HG03575 (cell line): ENCODE results near the gene GPC5.
"Not testable (repeated sequence)": the region's sequence is repeated elsewhere in the genome, so short reads cannot be mapped to it uniquely, and the experiment has no call there.

Source experiments
- ATAC-seq: cut with Tn5 transposase; IDR thresholded peaks from one replicate; pipeline ENCODE4 v1.9.1; 2021; ENCODE audit not compliant: unreplicated experiment, insufficient number of reproducible peaks, low FRiP score; ENCODE audit errors: extremely low read depth

The GPC5 gene

DNA sequence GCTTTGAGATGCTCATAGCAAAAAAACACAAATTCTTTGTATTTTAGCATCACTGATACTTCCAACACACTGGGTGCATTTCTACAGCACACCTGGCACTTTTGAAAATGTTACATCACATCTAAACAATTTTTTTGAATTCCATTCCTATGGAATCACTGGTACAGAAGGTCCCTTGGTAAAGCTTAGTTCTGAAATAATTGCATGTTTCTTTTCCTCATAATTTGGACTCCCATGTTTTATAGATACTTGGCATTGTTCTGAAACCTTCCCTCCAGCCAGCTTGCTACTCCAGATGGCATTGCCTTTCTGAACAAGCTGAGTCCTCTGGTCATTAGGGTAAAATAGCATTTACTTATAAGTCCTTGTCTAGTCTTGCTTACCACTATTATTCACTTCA lies 1346.8 kb downstream of the GPC5 start:
- ATAC-seq: no peak

DNA sequence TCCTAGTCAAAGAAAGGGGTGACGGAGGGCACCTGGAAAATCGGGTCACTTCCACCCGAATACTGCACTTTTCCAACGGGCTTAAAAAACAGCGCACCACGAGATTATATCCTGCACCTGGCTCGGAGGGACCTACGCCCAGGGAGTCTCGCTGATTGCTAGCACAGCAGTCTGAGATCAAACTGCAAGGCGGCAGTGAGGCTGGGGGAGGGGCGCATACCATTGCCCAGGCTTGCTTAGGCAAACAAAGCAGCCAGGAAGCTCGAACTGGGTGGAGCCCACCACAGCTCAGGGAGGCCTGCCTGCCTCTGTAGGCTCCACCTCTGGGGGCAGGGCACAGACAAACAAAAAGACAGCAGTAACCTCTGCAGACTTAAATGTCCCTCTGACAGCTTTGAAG lies 1354.3 kb downstream of the GPC5 start:
- ATAC-seq: not testable (repeated sequence)

DNA sequence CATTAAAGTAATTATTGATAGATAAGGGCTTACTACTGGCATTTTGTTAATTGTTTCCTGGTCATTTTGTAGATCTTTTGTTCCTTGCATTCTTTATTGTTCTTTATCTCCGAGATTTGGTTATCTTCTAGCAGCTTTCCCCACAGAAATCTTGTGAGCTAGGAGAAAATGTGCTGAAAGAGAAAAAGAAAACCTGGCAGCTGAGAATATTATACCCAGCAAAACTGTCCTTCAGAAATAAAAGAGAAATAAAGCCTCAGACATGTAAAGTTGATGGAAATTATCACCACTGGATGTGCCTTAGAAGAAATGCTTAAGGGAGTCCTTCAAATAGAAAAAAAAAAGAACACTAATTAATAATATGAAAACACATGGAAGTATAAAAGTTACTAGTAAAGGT lies 1363.3 kb downstream of the GPC5 start:
- no peak for ATAC-seq

DNA sequence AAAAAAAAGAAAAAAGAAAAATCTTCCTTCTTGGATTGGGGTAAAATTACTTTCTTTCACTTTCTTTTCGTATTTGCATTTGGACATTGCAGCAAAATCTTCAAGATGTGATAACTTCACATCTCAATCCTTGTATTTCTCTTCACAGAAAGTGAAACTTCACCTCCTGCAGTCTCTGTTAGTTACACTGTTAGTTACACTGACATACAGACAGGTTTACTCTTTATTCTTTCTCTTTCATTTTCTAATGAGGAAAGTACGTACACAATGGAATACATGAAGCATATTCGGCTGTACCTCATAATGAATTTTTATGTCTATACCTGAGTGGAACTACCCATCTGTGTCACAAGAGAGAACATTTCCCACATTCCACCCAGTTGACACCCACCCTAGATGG lies 1369.0 kb downstream of the GPC5 start:
- no peak for ATAC-seq

DNA sequence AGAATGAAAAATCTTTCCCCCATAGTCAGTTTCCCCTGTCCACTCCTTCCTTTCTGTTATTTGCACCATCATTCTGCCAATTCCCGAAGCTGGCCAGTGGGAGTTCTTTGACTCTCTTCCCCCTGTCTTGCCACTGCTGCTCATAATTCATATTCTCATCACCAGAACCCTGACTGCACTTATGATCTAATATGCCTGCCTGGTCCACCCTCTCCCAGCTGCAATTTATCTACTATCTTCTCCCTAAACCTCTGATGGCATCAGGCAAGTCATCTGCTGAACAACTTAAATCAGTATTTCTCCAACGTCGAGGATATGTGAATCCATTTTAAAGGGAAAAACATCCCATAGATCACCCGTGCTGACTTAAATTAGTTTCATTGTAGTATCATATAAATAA lies 1370.2 kb downstream of the GPC5 start:
- ATAC-seq: no peak

DNA sequence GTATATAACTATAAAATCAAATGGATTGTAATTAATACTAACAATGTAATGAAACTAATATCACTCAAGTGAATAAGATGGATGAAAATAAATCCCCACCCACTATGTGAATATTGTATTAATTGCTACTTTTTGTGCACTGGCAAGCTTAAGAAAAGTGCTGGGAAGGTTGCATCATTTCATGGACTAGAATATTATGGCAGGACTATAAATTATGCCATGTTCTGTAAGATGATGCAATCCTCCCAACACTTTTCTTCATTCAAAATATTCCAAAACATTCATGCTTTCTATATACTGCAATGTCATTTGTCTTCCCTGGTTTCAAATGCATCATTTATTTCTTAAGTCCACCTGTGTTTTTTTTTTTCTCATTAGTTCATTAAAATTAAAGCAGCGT lies 1370.6 kb downstream of the GPC5 start:
- ATAC-seq: no peak

DNA sequence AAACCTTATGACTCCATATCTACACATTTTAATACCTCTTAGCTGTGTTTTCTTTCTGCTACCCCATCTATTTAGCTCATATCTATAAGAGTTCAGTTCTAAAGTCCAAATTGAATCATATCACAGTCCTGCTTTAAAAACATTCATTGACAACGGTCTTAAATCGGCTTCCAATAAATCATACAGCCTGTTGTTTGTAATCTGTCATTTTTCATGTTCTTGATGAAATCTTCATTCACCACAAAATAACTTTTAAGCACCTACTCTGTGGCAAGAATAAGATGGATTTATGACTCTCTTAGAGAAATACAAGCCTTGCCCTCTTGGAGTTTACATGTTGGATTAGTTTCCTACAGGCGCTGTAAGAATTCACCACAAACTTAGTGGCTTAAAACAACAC lies 1377.2 kb downstream of the GPC5 start:
- no peak for ATAC-seq

DNA sequence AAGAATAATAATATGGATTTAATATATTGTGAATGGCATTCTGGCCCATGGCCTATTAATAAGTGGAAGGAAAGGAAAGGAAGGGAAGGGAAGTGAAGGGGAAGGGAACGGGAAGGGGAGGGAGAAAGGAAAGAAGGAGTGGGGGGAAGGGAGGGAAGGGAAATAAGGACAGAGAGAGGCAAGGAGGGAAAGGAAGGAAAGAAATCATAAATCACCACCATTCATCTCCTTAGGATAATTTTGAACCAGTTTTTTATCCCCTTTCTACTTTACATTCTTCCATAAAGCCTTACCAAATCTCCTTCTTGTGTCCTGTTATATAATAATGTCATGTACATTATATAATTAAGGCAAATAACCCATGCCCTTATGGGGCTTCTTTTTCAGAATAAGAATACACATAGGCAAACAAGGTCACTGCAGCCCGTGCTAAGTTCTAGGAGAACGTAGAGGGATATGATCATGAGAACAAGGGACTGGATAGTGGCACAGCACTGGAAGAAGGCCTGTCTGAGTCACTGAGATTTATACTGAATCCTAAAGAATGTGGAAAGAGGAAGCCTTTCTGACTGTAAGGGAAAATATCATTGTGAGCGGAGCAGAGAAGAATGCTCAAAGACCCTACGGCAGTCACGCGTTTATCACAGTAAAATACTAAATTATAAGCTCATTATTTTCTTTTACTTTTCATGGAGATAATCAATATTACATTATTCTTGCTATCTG lies 1383.7 kb downstream of the GPC5 start:
- ATAC-seq: no peak

DNA sequence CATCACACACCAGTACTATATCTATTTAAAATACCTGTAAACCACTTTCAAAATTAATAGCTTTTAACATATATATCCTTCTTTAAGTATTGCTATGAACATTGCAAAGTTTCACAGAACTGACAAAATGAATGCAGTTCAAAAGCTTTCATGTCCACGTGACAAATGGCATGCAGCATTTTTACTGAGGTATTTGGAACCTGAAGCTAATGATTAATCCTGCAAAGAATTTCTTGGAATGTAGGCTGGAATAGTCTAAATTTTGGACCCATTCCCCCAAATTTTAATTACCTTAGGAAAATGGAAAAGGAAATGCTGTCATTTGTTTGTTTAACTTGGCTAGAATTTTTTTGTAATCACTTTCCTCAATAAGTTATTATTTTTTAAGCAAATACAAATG lies 1404.4 kb downstream of the GPC5 start:
- ATAC-seq: no peak

DNA sequence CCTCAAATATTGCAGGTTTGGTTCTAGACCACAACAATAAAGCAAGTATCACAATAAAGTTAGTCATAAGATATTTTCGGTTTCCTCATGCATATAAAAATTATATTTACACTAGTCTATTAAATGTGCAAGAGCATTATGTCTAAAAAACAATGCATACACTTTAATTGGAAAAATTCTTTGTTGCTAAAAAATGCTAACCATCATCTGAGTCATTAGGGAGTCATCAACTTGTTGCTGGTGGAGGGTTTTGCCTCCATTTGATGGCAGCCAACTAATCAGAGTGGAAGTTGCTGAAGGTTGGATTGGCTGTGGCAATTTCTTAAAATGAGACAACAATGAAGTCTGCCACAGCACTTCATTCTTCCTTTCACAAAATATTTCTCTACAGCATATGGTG lies 1405.9 kb downstream of the GPC5 start:
- no peak for ATAC-seq

DNA sequence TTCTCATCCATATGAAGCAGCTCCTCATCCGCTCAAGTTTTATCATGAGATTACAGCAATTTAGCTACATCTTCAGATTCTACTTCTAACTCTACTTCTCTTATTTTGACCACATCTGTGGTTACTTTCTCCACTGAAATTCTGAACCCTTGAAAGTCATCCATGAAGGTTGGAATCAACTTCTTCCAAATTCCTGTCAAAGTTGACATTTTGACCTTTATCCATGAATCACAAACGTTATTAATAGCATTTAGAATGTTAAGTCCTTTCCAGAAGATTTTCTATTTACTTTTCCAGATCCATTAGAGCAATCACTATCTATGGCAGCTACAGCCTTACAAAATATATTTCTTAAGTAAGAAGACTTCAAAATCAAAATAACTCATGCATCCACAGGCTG lies 1406.5 kb downstream of the GPC5 start:
- no peak for ATAC-seq

DNA sequence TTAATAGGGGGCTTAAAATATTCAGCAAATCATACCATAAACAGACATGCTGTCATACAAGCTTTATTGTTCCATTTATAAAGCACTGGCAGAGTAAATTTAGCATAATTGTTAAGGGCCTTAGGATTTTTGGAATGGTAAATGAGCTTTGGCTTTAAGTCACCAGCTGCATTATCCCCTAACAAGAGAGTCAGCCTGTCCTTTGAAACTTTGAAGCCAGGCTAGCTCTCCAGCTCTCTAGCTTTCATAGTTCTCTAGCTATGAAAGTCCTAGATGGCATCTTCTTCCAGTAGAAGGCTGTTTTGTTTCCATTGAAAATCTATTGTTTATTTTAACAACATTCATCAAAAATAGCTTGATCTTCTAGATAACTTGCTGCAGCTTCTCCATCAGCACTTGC lies 1407.3 kb downstream of the GPC5 start:
- no peak for ATAC-seq

DNA sequence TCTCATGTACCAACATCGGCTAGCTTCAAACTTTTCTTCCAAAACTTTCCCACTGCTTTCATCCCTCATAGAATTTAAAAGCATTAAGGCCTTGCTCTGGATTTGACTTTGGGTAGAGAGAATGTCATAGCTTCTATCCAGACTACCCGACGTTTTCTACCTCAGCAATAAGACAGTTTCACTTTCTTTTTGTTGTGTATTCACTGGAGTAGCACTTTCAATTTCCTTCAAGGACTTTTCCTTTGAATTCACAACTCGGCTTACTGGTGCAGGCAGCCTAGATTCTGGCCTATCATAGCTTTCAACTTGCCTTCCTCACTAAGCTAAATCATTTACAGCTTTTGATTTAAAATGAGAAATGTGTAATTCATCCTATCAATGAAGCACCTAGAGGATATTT lies 1407.8 kb downstream of the GPC5 start:
- ATAC-seq: no peak

DNA sequence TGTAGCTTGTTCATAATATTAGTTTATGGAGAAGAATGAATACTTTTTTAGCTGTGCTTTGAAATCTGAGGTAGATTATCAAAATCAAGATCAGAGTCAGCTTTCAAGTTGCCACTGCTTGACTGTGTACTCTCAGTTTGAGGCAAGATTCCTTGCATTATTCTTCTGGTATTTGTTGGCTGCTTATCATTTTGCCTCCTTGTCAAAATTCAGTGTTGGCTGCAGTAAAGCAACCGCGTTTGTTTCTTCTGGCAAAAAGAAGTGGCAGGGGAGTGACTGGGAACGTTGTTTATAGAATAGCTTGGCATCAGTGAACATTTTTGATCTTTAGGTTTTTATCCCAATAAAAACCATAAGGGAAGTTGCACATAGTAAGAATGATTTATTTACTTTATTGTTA lies 1408.9 kb downstream of the GPC5 start:
- no peak for ATAC-seq

DNA sequence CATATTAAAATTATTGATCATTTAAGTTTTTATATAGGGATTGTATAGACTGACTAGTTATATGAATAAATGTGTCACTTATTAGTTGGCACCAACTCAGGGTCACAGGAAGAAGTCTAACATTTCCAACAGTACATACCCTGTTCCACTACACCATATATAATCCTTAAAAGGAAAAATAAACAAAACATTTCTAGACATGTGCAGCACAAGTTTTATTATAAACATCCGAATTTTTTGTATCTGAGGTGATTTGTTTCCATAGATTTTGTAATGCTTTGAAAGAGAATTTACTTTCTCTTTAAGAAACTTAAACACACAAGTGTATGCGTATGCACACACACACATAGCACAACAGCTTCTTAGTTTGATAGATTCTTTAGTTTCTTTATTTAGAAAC lies 1409.5 kb downstream of the GPC5 start:
- ATAC-seq: no peak

DNA sequence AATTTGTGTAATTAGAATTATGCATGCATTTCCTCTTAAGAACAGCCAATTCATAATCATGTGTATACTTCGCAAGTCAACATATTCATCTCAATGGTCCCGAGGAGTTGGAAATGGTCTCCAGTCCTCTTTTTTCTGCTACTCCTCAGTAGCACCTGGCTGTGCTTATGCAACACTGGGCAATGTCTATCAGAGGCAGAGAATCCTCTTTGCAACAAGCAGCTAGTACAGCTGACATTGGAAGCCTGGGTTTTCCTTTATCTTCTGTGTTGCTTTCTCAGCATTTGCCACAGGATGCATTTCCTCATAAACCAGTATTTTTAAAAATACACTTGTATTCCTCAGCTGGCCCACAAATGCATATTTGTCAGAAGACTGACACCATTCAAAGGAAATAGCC lies 1422.9 kb downstream of the GPC5 start:
- ATAC-seq: no peak

DNA sequence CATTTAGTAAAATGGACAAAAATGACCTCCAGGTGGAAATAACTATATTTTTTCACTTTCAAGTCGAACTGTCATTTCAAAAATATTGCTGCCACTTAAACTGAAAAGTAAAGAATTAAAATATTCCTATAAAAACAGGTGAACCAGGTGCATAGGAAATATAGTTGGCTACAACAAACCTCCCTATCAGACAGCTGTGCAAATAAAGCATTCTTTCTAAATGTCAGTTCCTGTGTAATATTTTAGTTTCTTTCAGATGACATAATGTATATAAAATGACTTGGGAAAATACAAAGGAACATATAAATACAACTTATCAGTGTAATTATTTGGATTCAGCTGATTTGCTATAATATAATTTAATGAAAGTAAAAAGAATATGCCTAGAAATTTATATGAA lies 1424.6 kb downstream of the GPC5 start:
- ATAC-seq: no peak

DNA sequence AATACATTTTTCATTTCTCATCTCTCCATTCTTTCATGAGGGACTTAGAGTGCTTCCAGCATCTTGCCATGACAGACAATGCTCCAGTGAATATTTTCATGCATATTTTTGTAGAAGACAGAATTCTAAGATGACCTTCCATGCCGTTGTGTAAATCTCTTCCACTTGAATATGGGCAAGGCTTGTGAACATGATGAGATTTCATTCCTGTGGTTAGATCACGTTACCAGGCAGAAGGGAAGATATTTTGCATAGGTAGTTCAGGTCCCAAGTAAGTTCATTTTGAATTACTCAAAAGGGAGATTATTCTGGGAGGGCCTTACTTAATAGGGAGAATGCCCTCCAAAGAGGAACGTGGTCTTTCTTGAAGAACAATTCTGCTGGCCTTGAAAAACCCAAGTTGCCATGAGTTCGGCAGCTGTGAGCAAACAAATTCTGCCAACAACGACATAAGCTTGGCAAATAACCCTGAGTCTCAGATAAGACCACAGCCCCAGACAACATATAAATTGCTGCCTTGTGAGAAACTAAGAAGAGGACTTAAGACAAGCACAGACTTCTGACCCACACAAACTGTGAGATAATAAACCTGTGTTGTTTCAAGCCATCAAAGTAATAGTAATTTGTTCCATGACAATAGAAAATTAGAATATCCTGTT lies 1427.6 kb downstream of the GPC5 start:
- no peak for ATAC-seq

DNA sequence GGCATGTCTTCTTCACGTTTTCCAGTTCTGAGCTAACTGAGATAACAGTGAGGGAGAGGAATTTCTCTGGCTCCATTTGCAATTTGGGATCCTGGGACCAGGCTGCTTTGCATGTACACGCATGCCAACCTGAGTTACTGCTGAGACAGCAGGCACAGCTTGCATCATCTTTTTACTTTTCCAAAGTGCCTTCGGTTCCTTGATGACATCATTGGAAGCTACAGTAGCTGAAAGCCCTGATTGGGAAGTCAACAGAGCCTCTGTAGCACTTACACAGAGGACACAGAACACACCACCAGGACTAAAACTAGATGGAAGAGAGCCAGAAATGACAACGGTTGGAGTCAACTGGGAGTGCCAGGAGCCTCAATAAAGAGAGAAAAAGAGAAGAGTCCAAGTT lies 1429.1 kb downstream of the GPC5 start:
- ATAC-seq: no peak

DNA sequence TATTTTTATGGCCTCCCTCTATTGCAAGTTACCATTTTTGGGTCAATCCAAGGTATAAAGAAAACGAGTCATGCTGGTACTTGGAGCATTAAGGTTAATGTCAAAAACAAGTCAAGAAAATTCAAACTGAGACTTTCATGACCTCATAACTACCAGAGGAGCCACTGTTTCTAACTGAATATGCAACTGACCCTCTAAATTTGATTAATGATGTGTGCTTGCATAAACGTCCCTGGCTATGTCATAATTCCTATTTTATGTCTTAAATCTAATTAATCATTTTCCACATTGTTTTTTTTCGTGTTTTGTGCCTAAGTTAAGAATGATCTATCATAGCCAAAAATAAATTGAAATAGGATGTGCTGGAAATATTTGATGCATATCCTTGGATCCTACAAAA lies 1431.5 kb downstream of the GPC5 start:
- ATAC-seq: no peak

DNA sequence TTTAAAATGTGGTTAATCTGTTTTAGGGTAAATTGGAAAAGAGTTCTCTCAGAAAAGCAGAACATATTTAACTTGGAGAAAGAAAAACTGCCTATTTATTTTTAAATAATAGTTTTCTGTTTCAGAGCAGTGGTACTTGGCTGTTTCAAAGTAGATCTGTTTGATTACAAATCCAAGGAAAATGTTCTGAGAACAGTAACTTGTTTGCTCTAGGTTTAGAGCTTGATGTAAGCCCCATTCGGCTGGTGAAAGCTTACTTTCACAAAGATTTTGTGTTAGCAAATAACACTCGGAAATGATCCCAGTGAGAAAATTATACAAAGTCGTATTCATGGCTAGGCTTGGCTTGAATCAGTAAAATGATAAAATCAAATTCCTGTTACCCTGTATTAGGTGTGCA lies 1432.4 kb downstream of the GPC5 start:
- no peak for ATAC-seq
